ENCODE measurements around the gene CBY2.

GRCh38 chr13:45658586-45659235 is 43.4 kb upstream of the CBY2 start:
- TF ChIP-seq CTCF (IDR thresholded peaks at IDR 0.05) (no peak), POLR2A (IDR thresholded peaks at IDR 0.05) (no peak)
